ENCODE results near the gene SNTB2.

GRCh38 chr16:69143116-69143515 is 43.8 kb upstream of the SNTB2 start:
- TF ChIP-seq EZH2 (IDR thresholded peaks at IDR 0.05; ENCODE audit: low read length, missing control alignments) (no peak), CTCF (conservative IDR thresholded peaks at IDR 0.05 in 1 of 2, IDR thresholded peaks at IDR 0.05 in 1 of 2; ENCODE audit: low read depth in 1 of 2, low read length in 2 of 2) (peak in 1 of 2 donors; percentile 8)
